HTR-8/SVneo (cell line): ENCODE data around the gene XPA.
A peak's percentile ranks its signal among the peaks of the same experiment; 100 is the strongest.
"Not testable (repeated sequence)": the region's sequence is repeated elsewhere in the genome, so short reads cannot be mapped to it uniquely, and the experiment has no call there.

Source experiments
- DNase-seq: peaks from one replicate; pipeline ENCODE4 v3.0.0; 2011; ENCODE audit warnings: low spot score, mixed read lengths; ENCODE audit not compliant: insufficient read length
- FAIRE-seq: peaks from 2 replicates; lab custom pipeline; 2011; peaks lifted over from hg19 to GRCh38; lab: Jason Lieb, UNC

Gene XPA

GRCh38 chr9:97696803-97697601, at the start of gene XPA:
XPA (minus strand) TSS chr9:97697340; CDS start chr9:97697292, 48 bp downstream.
- FAIRE-seq = no peak

GRCh38 chr9:97744710-97745708, 47.9 kb upstream of the XPA start:
- FAIRE-seq = no peak
- DNase-seq = no peak

More at GRCh38 chr9:97696803-97697601, at the start of gene XPA:
- DNase-seq = peak; percentile 94

GRCh38 chr9:97744025-97744424, 46.9 kb upstream of the XPA start:
- FAIRE-seq, DNase-seq: not testable (repeated sequence)

- FAIRE-seq = no peak
- DNase-seq = no peak
These were observed 45.4 kb upstream of the XPA start for GRCh38 chr9:97742545-97742944.

GRCh38 chr9:97741947-97742346, 44.8 kb upstream of the XPA start:
- FAIRE-seq = no peak
- DNase-seq = no peak

- DNase-seq (no peak), FAIRE-seq (no peak)
These were observed 44.0 kb upstream of the XPA start for GRCh38 chr9:97740848-97741821.

- FAIRE-seq (no peak), DNase-seq (peak; percentile 53)
These were observed 40.3 kb upstream of the XPA start for GRCh38 chr9:97737429-97737828.

- DNase-seq = no peak
- FAIRE-seq = no peak
These were observed 38.0 kb upstream of the XPA start for GRCh38 chr9:97735070-97735600.

- DNase-seq (no peak), FAIRE-seq (no peak)
These were observed 29.6 kb upstream of the XPA start for GRCh38 chr9:97726716-97727115.

GRCh38 chr9:97723819-97724218, 26.7 kb upstream of the XPA start:
- DNase-seq (no peak), FAIRE-seq (no peak)

- no peak for FAIRE-seq
These were observed 25.2 kb upstream of the XPA start for GRCh38 chr9:97722331-97722730.

GRCh38 chr9:97721396-97721795, 24.3 kb upstream of the XPA start:
- FAIRE-seq = no peak
- DNase-seq = no peak

More at GRCh38 chr9:97722331-97722730, 25.2 kb upstream of the XPA start:
- no peak for DNase-seq

- FAIRE-seq = no peak
- no peak for DNase-seq
These were observed 20.7 kb upstream of the XPA start for GRCh38 chr9:97717866-97718265.

- FAIRE-seq (no peak), DNase-seq (peak; percentile 46)
These were observed 17.3 kb upstream of the XPA start for GRCh38 chr9:97714435-97714834.

GRCh38 chr9:97711223-97711626, 14.1 kb upstream of the XPA start:
- DNase-seq (no peak), FAIRE-seq (no peak)

- FAIRE-seq = no peak
- peak; percentile 60 for DNase-seq
These were observed 13.4 kb upstream of the XPA start for GRCh38 chr9:97710356-97711222.

GRCh38 chr9:97706246-97706645, 9.1 kb upstream of the XPA start:
- DNase-seq = no peak
- no peak for FAIRE-seq

- DNase-seq (no peak), FAIRE-seq (no peak)
These were observed 8.3 kb upstream of the XPA start for GRCh38 chr9:97705354-97705950.
